Measurements from ENCODE around the gene CEACAM6.

DNA sequence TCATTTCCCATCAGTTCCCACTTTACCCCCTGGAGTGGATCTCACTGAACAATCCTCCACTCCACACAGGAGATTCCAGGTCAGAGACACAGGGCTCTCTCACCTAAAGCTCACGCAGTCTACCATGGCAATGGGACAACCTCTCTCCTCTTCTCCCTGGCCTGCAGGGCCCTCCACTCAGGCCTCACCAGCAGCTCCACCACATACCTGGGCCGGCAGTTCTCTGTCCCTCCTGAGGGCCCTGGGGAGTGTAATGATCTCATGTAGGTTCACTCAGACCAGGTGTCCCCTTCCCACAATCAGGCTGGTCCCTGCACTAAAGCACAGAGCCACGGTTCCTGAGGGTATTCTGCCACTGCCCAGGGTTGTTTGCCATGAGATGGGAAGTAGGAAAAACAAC lies 56.7 kb downstream of the CEACAM6 start:
- TF ChIP-seq ESRRA (IDR thresholded peaks at IDR 0.05; ENCODE audit: borderline replicate concordance, low read length): no peak
- TF ChIP-seq, protein P1, sequence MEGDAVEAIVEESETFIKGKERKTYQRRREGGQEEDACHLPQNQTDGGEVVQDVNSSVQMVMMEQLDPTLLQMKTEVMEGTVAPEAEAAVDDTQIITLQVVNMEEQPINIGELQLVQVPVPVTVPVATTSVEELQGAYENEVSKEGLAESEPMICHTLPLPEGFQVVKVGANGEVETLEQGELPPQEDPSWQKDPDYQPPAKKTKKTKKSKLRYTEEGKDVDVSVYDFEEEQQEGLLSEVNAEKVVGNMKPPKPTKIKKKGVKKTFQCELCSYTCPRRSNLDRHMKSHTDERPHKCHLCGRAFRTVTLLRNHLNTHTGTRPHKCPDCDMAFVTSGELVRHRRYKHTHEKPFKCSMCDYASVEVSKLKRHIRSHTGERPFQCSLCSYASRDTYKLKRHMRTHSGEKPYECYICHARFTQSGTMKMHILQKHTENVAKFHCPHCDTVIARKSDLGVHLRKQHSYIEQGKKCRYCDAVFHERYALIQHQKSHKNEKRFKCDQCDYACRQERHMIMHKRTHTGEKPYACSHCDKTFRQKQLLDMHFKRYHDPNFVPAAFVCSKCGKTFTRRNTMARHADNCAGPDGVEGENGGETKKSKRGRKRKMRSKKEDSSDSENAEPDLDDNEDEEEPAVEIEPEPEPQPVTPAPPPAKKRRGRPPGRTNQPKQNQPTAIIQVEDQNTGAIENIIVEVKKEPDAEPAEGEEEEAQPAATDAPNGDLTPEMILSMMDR (IDR thresholded peaks at IDR 0.05): no peak
- TF ChIP-seq SMC3 (IDR thresholded peaks at IDR 0.05): no peak
- TF ChIP-seq, protein P2, sequence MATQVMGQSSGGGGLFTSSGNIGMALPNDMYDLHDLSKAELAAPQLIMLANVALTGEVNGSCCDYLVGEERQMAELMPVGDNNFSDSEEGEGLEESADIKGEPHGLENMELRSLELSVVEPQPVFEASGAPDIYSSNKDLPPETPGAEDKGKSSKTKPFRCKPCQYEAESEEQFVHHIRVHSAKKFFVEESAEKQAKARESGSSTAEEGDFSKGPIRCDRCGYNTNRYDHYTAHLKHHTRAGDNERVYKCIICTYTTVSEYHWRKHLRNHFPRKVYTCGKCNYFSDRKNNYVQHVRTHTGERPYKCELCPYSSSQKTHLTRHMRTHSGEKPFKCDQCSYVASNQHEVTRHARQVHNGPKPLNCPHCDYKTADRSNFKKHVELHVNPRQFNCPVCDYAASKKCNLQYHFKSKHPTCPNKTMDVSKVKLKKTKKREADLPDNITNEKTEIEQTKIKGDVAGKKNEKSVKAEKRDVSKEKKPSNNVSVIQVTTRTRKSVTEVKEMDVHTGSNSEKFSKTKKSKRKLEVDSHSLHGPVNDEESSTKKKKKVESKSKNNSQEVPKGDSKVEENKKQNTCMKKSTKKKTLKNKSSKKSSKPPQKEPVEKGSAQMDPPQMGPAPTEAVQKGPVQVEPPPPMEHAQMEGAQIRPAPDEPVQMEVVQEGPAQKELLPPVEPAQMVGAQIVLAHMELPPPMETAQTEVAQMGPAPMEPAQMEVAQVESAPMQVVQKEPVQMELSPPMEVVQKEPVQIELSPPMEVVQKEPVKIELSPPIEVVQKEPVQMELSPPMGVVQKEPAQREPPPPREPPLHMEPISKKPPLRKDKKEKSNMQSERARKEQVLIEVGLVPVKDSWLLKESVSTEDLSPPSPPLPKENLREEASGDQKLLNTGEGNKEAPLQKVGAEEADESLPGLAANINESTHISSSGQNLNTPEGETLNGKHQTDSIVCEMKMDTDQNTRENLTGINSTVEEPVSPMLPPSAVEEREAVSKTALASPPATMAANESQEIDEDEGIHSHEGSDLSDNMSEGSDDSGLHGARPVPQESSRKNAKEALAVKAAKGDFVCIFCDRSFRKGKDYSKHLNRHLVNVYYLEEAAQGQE (IDR thresholded peaks at IDR 0.05): no peak
- no peak for TF ChIP-seq RFX5 (IDR thresholded peaks at IDR 0.05)
- TF ChIP-seq, protein P3, sequence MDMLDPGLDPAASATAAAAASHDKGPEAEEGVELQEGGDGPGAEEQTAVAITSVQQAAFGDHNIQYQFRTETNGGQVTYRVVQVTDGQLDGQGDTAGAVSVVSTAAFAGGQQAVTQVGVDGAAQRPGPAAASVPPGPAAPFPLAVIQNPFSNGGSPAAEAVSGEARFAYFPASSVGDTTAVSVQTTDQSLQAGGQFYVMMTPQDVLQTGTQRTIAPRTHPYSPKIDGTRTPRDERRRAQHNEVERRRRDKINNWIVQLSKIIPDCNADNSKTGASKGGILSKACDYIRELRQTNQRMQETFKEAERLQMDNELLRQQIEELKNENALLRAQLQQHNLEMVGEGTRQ (IDR thresholded peaks at IDR 0.05): no peak
- TF ChIP-seq, protein P4, sequence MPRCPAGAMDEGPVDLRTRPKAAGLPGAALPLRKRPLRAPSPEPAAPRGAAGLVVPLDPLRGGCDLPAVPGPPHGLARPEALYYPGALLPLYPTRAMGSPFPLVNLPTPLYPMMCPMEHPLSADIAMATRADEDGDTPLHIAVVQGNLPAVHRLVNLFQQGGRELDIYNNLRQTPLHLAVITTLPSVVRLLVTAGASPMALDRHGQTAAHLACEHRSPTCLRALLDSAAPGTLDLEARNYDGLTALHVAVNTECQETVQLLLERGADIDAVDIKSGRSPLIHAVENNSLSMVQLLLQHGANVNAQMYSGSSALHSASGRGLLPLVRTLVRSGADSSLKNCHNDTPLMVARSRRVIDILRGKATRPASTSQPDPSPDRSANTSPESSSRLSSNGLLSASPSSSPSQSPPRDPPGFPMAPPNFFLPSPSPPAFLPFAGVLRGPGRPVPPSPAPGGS (IDR thresholded peaks at IDR 0.05): no peak
